Tibial nerve (tissue), 4 donors: ENCODE results near the gene ANKRD9. TPM values are rescaled to one million over a fixed set of nuclear protein-coding genes. Genes with fewer than 3 reads are reported as not detected.

Experiments used
- DNase-seq, 2 donors: peaks; one replicate each; pipeline ENCODE4 v3.0.0-alpha.2; 2019; ENCODE audit warnings: low spot score in 2 of 2
- H3K27ac ChIP-seq, 4 donors: fragments of 200-600 bp; sonication (generic) in 3 of 4; one replicate each; pipeline ENCODE4 v1.5.1; 2017 to 2019; ENCODE audit warnings: mild to moderate bottlenecking in 1 of 4
- H3K27me3 ChIP-seq, 2 donors: fragments of 200-600 bp; sonication (generic) in 1 of 2; one replicate each; pipeline versions ENCODE4 v1.5.1 to v1.6.0; 2017 to 2019
- H3K36me3 ChIP-seq, 3 donors: fragments of 200-600 bp; sonication (generic); one replicate each; pipeline ENCODE4 v1.5.1; 2018 to 2019
- H3K4me1 ChIP-seq, 4 donors: fragments of 200-600 bp; sonication (generic) in 3 of 4; one replicate each; pipeline ENCODE4 v1.5.1; 2017 to 2019
- H3K4me3 ChIP-seq, 4 donors: fragments of 200-600 bp; sonication (generic) in 3 of 4; one replicate each; pipeline ENCODE4 v1.5.1; 2017 to 2019; ENCODE audit warnings: mild to moderate bottlenecking in 1 of 4, moderate library complexity in 1 of 4
- H3K9me3 ChIP-seq, 4 donors: fragments of 200-600 bp; sonication (generic) in 3 of 4; one replicate each; pipeline ENCODE4 v1.5.1; 2017 to 2019
- EP300 ChIP-seq, 2 donors: sonication (generic); formaldehyde crosslinking; IDR thresholded peaks; one replicate each; pipeline ENCODE4 v1.6.1; 2017; ENCODE audit warnings: antibody characterized with exemption in 2 of 2, mild to moderate bottlenecking in 1 of 2
- POLR2A ChIP-seq, 2 donors: fragments of 450-650 bp; IDR thresholded peaks; one replicate each; pipeline ENCODE4 v1.6.1; 2017; ENCODE audit warnings: antibody characterized with exemption in 2 of 2, mild to moderate bottlenecking in 2 of 2, moderate library complexity in 2 of 2
- WGBS, 2 donors: methylation state at CpG; one replicate each; pipeline ENCODE4 v1.1.5; 2018; 5-methylcytosine and 5-hydroxymethylcytosine counted together
- total RNA-seq, 4 donors: library from RNA; depleted of rRNA; stranded (reverse); fragments of >200 nt; gene quantifications; one replicate each; pipeline ENCODE4 v1.1.0, GENCODE V29; 2016
- TF ChIP-seq, protein P1 (sequence below), 5 experiments: fragments of 200-600 bp in 3 of 5; fragments of 450-650 bp in 2 of 5; sonication (generic) in 3 of 5; IDR thresholded peaks; one replicate each; pipeline ENCODE4 v1.5.1; 2016 to 2019; ENCODE audit warnings: antibody characterized with exemption in 5 of 5, mild to moderate bottlenecking in 3 of 5, moderate library complexity in 2 of 5

The ANKRD9 gene
- total RNA-seq, 4 donors from 2014 or later = 11.4 to 39.3 (median 26.2) TPM

DNA sequence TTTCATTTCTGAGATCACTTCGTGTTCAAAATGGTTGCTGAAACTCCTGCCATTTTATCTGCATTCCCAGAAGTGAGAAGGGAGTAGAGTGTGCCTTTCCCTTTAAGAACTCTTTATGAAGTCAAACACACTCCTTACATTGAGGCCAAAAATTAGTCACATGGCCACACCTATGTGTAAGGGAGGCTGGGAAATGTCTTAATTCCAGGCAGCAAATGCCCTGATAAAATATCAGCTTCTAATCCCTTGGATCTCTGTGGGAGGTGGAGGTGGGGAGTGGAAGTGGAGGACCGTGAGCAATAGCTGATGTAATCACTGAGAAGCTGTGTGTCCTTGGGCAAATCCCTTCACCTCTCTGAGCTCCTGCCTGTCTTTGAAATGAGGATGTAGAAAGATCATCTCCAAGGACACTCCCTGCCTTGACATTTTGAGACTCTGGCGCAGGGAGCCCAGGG lies 22.7 kb upstream of the ANKRD9 start:
- Histone ChIP-seq H3K9me3 (no peaks in the 10 kb centered on the region), H3K4me1 (no peaks in the 10 kb centered on the region), H3K27me3 (no peaks in the 10 kb centered on the region), H3K4me3 (no peak overlapping the region), H3K36me3 (no peaks in the 10 kb centered on the region), H3K27ac (no peak overlapping the region)
- 80 to 86% methylated on average over 3 of the region's 3 CpGs for WGBS, 2 donors
- TF ChIP-seq POLR2A (IDR thresholded peaks at IDR 0.05) = no peak
- TF ChIP-seq, protein P1, sequence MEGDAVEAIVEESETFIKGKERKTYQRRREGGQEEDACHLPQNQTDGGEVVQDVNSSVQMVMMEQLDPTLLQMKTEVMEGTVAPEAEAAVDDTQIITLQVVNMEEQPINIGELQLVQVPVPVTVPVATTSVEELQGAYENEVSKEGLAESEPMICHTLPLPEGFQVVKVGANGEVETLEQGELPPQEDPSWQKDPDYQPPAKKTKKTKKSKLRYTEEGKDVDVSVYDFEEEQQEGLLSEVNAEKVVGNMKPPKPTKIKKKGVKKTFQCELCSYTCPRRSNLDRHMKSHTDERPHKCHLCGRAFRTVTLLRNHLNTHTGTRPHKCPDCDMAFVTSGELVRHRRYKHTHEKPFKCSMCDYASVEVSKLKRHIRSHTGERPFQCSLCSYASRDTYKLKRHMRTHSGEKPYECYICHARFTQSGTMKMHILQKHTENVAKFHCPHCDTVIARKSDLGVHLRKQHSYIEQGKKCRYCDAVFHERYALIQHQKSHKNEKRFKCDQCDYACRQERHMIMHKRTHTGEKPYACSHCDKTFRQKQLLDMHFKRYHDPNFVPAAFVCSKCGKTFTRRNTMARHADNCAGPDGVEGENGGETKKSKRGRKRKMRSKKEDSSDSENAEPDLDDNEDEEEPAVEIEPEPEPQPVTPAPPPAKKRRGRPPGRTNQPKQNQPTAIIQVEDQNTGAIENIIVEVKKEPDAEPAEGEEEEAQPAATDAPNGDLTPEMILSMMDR (IDR thresholded peaks at IDR 0.05) = no peak
- TF ChIP-seq EP300 (IDR thresholded peaks at IDR 0.05) = no peak
- no peak for DNase-seq

GRCh38 chr14:102530828-102531478 lies 21.4 kb upstream of the ANKRD9 start:
- H3K9me3 ChIP-seq = no peaks in the 10 kb centered on the region
- H3K36me3 ChIP-seq = no peaks in the 10 kb centered on the region
- peak overlapping the region in 1 of 4 donors; percentile 19 for H3K27ac ChIP-seq
- no peak overlapping the region for H3K4me3 ChIP-seq
- DNase-seq = no peak
- H3K27me3 ChIP-seq = no peaks in the 10 kb centered on the region
- peaks cover 0 to under 1% (median 0%) of the 10 kb centered on the region in 4 donors for H3K4me1 ChIP-seq
- TF ChIP-seq EP300 (IDR thresholded peaks at IDR 0.05) (no peak), POLR2A (IDR thresholded peaks at IDR 0.05) (no peak)
- TF ChIP-seq, protein P1 (IDR thresholded peaks at IDR 0.05) = no peak
- 63 to 65% methylated on average over 13 of the region's 13 CpGs for WGBS, 2 donors

DNA sequence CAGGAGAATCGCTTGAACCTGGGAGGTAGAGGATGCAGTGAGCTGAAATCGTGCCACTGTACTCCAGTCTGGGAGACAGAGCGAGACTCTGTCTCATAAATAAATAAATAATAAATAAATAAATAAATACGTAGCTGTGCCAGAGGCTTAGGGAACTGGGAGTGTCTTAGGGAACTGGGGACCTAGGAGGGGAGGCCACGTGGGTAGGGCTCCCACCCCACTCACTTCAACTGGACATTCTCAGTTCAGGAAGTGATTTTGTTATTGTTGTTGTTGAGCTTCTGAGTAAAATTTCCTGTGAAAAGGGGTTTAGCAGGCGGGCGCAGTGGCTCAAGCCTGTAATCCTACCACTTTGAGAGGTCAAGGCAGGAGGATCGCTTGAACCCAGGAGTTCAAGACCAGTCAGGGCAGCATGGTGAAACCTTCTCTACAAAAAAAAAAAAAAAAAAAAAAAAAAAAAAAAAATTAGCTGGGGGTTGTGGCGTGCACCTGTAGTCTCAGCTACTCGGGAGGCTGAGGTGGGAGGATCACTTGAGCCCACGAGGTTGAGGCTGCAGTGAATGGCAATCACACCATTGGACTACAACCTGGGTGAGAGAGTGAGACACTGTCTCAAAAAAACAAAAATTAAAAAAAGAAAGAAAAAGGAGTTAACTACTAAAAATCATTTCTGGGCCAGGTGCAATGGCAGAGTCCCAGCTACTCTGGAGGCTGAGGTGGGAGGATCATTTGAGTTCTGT lies 19.0 kb upstream of the ANKRD9 start:
- Histone ChIP-seq H3K27me3 (no peaks in the 10 kb centered on the region), H3K36me3 (no peaks in the 10 kb centered on the region), H3K9me3 (no peaks in the 10 kb centered on the region), H3K4me3 (no peak overlapping the region), H3K27ac (no peak overlapping the region), H3K4me1 (peaks cover 0 to 19% (median 6%) of the 10 kb centered on the region in 4 donors)
- no peak for DNase-seq
- no peak for TF ChIP-seq EP300 (IDR thresholded peaks at IDR 0.05)
- no peak for TF ChIP-seq POLR2A (IDR thresholded peaks at IDR 0.05)
- TF ChIP-seq, protein P1 (IDR thresholded peaks at IDR 0.05) = no peak
- WGBS, 2 donors = 74 to 77% methylated on average over 11 of the region's 11 CpGs

- Histone ChIP-seq H3K4me3 (no peak overlapping the region), H3K9me3 (no peaks in the 10 kb centered on the region), H3K27ac (no peak overlapping the region), H3K36me3 (no peaks in the 10 kb centered on the region), H3K4me1 (peaks cover 0 to 26% (median 8%) of the 10 kb centered on the region in 4 donors), H3K27me3 (no peaks in the 10 kb centered on the region)
- DNase-seq = no peak
- 88 to 89% methylated on average over 12 of the region's 12 CpGs for WGBS, 2 donors
- no peak for TF ChIP-seq POLR2A (IDR thresholded peaks at IDR 0.05)
- TF ChIP-seq, protein P1 (IDR thresholded peaks at IDR 0.05) = no peak
- no peak for TF ChIP-seq EP300 (IDR thresholded peaks at IDR 0.05)
These were observed 16.4 kb upstream of the ANKRD9 start for GRCh38 chr14:102525929-102526497.
